SK-N-SH (cell line): ENCODE results near the gene VAMP2. TPM values are rescaled to one million over a fixed set of nuclear protein-coding genes. Genes with fewer than 3 reads are reported as not detected.

Source experiments
- CTCF ChIA-PET: fragments of 300-600, 350-600 bp; formaldehyde crosslinking; extraction: SDS; loops from one replicate; lab custom pipeline; 2021; lab: Yijun Ruan, JAX
- POLR2A ChIA-PET: fragments of 350-600 bp; sonication (Branson Sonifier 250); formaldehyde crosslinking; extraction: SDS; loops from one replicate; lab custom pipeline; 2020; ENCODE audit warnings: antibody characterized with exemption, inconsistent platforms; lab: Yijun Ruan, JAX
- DNase-seq: peaks from one replicate; pipeline ENCODE4 v3.0.0; 2012
- H2AFZ ChIP-seq: fragments of 200-600 bp; sonication (generic); 2 replicates; pipeline ENCODE4 v1.8.1; 2016; ENCODE audit warnings: antibody characterized with exemption, mild to moderate bottlenecking, low read depth
- H3F3A ChIP-seq: fragments of 200-600 bp; sonication (generic); replicated peaks from 2 replicates; pipeline ENCODE3; 2016; ENCODE audit warnings: antibody characterized with exemption, mild to moderate bottlenecking; ENCODE audit not compliant: insufficient read depth
- H3K27ac ChIP-seq, 2 experiments: fragments of 200-500 bp in 1 of 2; fragments of 200-600 bp in 1 of 2; sonication (Bioruptor generic) in 1 of 2; sonication (generic), shearing (Covaris generic) in 1 of 2; 2 replicates each; pipeline versions ENCODE4 v1.5.1 to v1.6.1; 2014 to 2016; ENCODE audit warnings: low read depth in 2 of 2, inconsistent platforms in 1 of 2, low read length in 1 of 2, mild to moderate bottlenecking in 1 of 2, mixed read lengths in 1 of 2
- H3K27me3 ChIP-seq: fragments of 200-600 bp; sonication (generic), shearing (Covaris generic); 2 replicates; pipeline ENCODE4 v1.6.1; 2016; ENCODE audit warnings: mixed run types; ENCODE audit not compliant: insufficient read depth
- H3K36me3 ChIP-seq, 2 experiments: fragments of 200-500 bp in 1 of 2; fragments of 200-600 bp in 1 of 2; sonication (Bioruptor generic) in 1 of 2; sonication (generic) in 1 of 2; replicated peaks in 1 of 2; 2 replicates each; pipeline versions ENCODE3 to v1.5.1; 2014 to 2016; ENCODE audit warnings: low read length in 1 of 2, mild to moderate bottlenecking in 1 of 2; ENCODE audit not compliant: insufficient read depth in 2 of 2, control insufficient read depth in 1 of 2
- H3K4me1 ChIP-seq, 2 experiments: fragments of 200-500 bp in 1 of 2; fragments of 200-600 bp in 1 of 2; sonication (Bioruptor generic) in 1 of 2; sonication (generic), shearing (Covaris generic) in 1 of 2; 2 replicates each; pipeline versions ENCODE4 v1.5.1 to v1.6.1; 2014 to 2016; ENCODE audit warnings: low read depth in 1 of 2, low read length in 1 of 2, mixed run types in 1 of 2; ENCODE audit not compliant: insufficient read depth in 2 of 2, control insufficient read depth in 1 of 2
- H3K4me2 ChIP-seq: fragments of 200-600 bp; sonication (generic), shearing (Covaris generic); 2 replicates; pipeline ENCODE4 v1.6.1; 2017; ENCODE audit warnings: mixed run types
- H3K4me3 ChIP-seq, 2 experiments: fragments of 200-500 bp in 1 of 2; fragments of 200-600 bp in 1 of 2; sonication (Bioruptor generic) in 1 of 2; sonication (generic), shearing (Covaris generic) in 1 of 2; 2 replicates each; pipeline versions ENCODE4 v1.5.1 to v1.8.1; 2014 to 2016; ENCODE audit warnings: low read depth in 2 of 2, inconsistent platforms in 1 of 2, low read length in 1 of 2, mild to moderate bottlenecking in 1 of 2, mixed read lengths in 1 of 2, moderate library complexity in 1 of 2
- H3K79me2 ChIP-seq: fragments of 200-600 bp; sonication (generic); 2 replicates; pipeline ENCODE4 v1.8.1; 2017; ENCODE audit warnings: mild to moderate bottlenecking; ENCODE audit not compliant: insufficient read depth
- H3K9ac ChIP-seq: fragments of 200-600 bp; sonication (generic); 2 replicates; pipeline ENCODE4 v1.6.1; 2017; ENCODE audit warnings: mixed run types
- H3K9me2 ChIP-seq: fragments of 200-600 bp; sonication (generic); 2 replicates; pipeline ENCODE4 v1.6.1; 2017; ENCODE audit warnings: mixed run types
- H3K9me3 ChIP-seq: fragments of 200-600 bp; sonication (generic); 2 replicates; pipeline ENCODE4 v1.6.1; 2017; ENCODE audit warnings: mixed run types, mild to moderate bottlenecking, moderate library complexity
- H4K20me1 ChIP-seq: fragments of 200-600 bp; sonication (generic); 2 replicates; pipeline ENCODE4 v1.6.1; 2017; ENCODE audit warnings: mild to moderate bottlenecking, mixed run types; ENCODE audit not compliant: insufficient read depth
- CTCF ChIP-seq: fragments of 200-600 bp; sonication (generic); IDR thresholded peaks from 2 replicates; pipeline ENCODE4 v1.6.1; 2017; ENCODE audit warnings: antibody characterized with exemption, mild to moderate bottlenecking, moderate library complexity
- ELF1 ChIP-seq: IDR thresholded peaks from 2 replicates; pipeline ENCODE4 v1.4.0; 2012
- EZH2phosphoT487 ChIP-seq: fragments of 200-600 bp; sonication (generic); IDR thresholded peaks from 2 replicates; pipeline ENCODE4 v1.6.1; 2017; ENCODE audit warnings: low read depth, mixed run types, mild to moderate bottlenecking, antibody characterized with exemption, moderate library complexity, borderline replicate concordance
- FOSL2 ChIP-seq: IDR thresholded peaks from 2 replicates; pipeline ENCODE4 v1.4.0; 2012; ENCODE audit warnings: low read depth, mild to moderate bottlenecking, moderate library complexity, borderline replicate concordance
- FOXM1 ChIP-seq: IDR thresholded peaks from 2 replicates; pipeline ENCODE4 v1.4.0; 2012; ENCODE audit warnings: low read depth, mild to moderate bottlenecking
- GABPA ChIP-seq: IDR thresholded peaks from 2 replicates; pipeline ENCODE4 v1.4.0; 2012; ENCODE audit warnings: low read depth, mild to moderate bottlenecking
- GATA2 ChIP-seq: sonication (generic); formaldehyde crosslinking; IDR thresholded peaks from 2 replicates; pipeline ENCODE4 v1.5.0; 2020; ENCODE audit warnings: mild to moderate bottlenecking, missing genetic modification reagents
- MEF2A ChIP-seq: IDR thresholded peaks from 2 replicates; pipeline ENCODE4 v1.4.0; 2012; ENCODE audit warnings: low read depth, borderline replicate concordance
- MXI1 ChIP-seq: IDR thresholded peaks from 2 replicates; pipeline ENCODE4 v1.6.1; 2012; ENCODE audit warnings: mild to moderate bottlenecking, low read depth, low read length, improper control_type of control experiment
- NFIC ChIP-seq: IDR thresholded peaks from 2 replicates; pipeline ENCODE4 v1.4.0; 2012; ENCODE audit warnings: borderline replicate concordance
- NRF1 ChIP-seq: IDR thresholded peaks from 2 replicates; pipeline ENCODE4 v1.6.1; 2012; ENCODE audit warnings: low read depth, mild to moderate bottlenecking, low read length
- PBX3 ChIP-seq: IDR thresholded peaks from 2 replicates; pipeline ENCODE4; 2012
- POLR2AphosphoS5 ChIP-seq: IDR thresholded peaks from 2 replicates; pipeline ENCODE4 v1.6.1; 2012; ENCODE audit warnings: low read depth, low read length
- RAD21 ChIP-seq: IDR thresholded peaks from 2 replicates; pipeline ENCODE4 v1.6.1; 2012; ENCODE audit warnings: mild to moderate bottlenecking, low read length
- RFX5 ChIP-seq: IDR thresholded peaks from 2 replicates; pipeline ENCODE4 v1.6.1; 2012; ENCODE audit warnings: mild to moderate bottlenecking, improper control_type of control experiment, low read length
- RXRA ChIP-seq: IDR thresholded peaks from 2 replicates; pipeline ENCODE4 v1.4.0; 2012; ENCODE audit warnings: low read depth, mild to moderate bottlenecking, borderline replicate concordance
- SIN3A ChIP-seq: IDR thresholded peaks from 2 replicates; pipeline ENCODE4 v1.6.1; 2012; ENCODE audit warnings: low read depth, mild to moderate bottlenecking, low read length, moderate library complexity, borderline replicate concordance
- SMC3 ChIP-seq: IDR thresholded peaks from 2 replicates; pipeline ENCODE4 v1.6.1; 2012; ENCODE audit warnings: low read depth, low read length, improper control_type of control experiment
- TAF1 ChIP-seq: IDR thresholded peaks from 2 replicates; pipeline ENCODE4 v1.6.1; 2012; ENCODE audit warnings: low read depth, mild to moderate bottlenecking, low read length, moderate library complexity, borderline replicate concordance
- TCF12 ChIP-seq: IDR thresholded peaks from 2 replicates; pipeline ENCODE4 v1.4.0; 2012
- TEAD4 ChIP-seq: IDR thresholded peaks from 2 replicates; pipeline ENCODE4 v1.4.0; 2012; ENCODE audit warnings: mild to moderate bottlenecking, borderline replicate concordance; ENCODE audit not compliant: insufficient read depth
- ZBTB33 ChIP-seq: IDR thresholded peaks from 2 replicates; pipeline ENCODE4 v1.4.0; 2012; ENCODE audit warnings: low read depth, borderline replicate concordance
- WGBS: methylation state at CpG from one replicate; pipeline ENCODE4 v1.1.6; 2017; ENCODE audit warnings: low lambda C conversion rate; 5-methylcytosine and 5-hydroxymethylcytosine counted together
- polyA plus RNA-seq, 3 experiments: library from polyadenylated mRNA; depleted of rRNA; stranded (reverse); fragments of >200 nt; gene quantifications; 2 replicates each; pipeline ENCODE4 v1.2.3, GENCODE V29; 2012
- TF ChIP-seq, protein P1 (sequence below): IDR thresholded peaks from 2 replicates; pipeline ENCODE4 v1.4.0; 2012; ENCODE audit warnings: low read depth
- TF ChIP-seq, protein P2 (sequence below): IDR thresholded peaks from 2 replicates; pipeline ENCODE4 v1.6.1; 2012; ENCODE audit warnings: mild to moderate bottlenecking, low read depth, low read length, moderate library complexity

VAMP2 gene
- polyA plus RNA-seq, 1 of the 3 experiments (the other 2 are of a cell fraction) = 42.0 TPM

GRCh38 chr17:8125154-8125946 lies 37.4 kb downstream of the VAMP2 start:
- H3F3A ChIP-seq = peaks cover 29% of the 10 kb centered on the region
- ChIA-PET CTCF (interaction anchor here (1.1 to 4.9 kb wide), 9 partner anchors 13 to 98 kb away, joined by 3 to 50 read pairs (median 6); no protein-coding TSS in a partner anchor), POLR2A (interaction anchor here (1.3 to 1.4 kb wide), 2 partner anchors 31 to 48 kb away, joined by 5 to 9 read pairs; no protein-coding TSS in a partner anchor)
- WGBS = 6% methylated on average over 30 of the region's 40 CpGs
- H3K27me3 ChIP-seq = no peaks in the 10 kb centered on the region; the same call in 1 of the 2 replicates
- DNase-seq = peak; percentile 88
- peak overlapping the region; percentile 17 to 54; a peak in 2 of 4 replicates for H3K27ac ChIP-seq
- H3K9me2 ChIP-seq = no peaks in the 10 kb centered on the region
- peak overlapping the region; percentile 97 for H3K4me2 ChIP-seq
- peak overlapping the region; percentile 97; the same call in 1 of the 2 replicates for H2AFZ ChIP-seq
- no peaks in the 10 kb centered on the region for H3K9me3 ChIP-seq
- no peaks in the 10 kb centered on the region for H3K79me2 ChIP-seq
- peak overlapping the region; percentile 53 to 81 for H3K4me3 ChIP-seq
- H3K36me3 ChIP-seq = no peaks in the 10 kb centered on the region
- peaks cover 0 to 32% of the 10 kb centered on the region in 2 experiments; a peak in 1 of 4 replicates for H3K4me1 ChIP-seq
- H4K20me1 ChIP-seq = peaks cover 5% of the 10 kb centered on the region; the same call in 1 of the 2 replicates
- H3K9ac ChIP-seq = peak overlapping the region; percentile 62
- no peak for TF ChIP-seq NFIC
- no peak for TF ChIP-seq RFX5
- TF ChIP-seq, protein P1, sequence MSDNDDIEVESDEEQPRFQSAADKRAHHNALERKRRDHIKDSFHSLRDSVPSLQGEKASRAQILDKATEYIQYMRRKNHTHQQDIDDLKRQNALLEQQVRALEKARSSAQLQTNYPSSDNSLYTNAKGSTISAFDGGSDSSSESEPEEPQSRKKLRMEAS = peak; percentile 52
- TF ChIP-seq PBX3 = no peak
- no peak for TF ChIP-seq RAD21
- no peak for TF ChIP-seq MEF2A
- no peak for TF ChIP-seq EZH2phosphoT487
- no peak for TF ChIP-seq NRF1
- 0 out of 2 replicates have a peak, but pooled peaks have one; percentile 31 for TF ChIP-seq SIN3A
- TF ChIP-seq, protein P2, sequence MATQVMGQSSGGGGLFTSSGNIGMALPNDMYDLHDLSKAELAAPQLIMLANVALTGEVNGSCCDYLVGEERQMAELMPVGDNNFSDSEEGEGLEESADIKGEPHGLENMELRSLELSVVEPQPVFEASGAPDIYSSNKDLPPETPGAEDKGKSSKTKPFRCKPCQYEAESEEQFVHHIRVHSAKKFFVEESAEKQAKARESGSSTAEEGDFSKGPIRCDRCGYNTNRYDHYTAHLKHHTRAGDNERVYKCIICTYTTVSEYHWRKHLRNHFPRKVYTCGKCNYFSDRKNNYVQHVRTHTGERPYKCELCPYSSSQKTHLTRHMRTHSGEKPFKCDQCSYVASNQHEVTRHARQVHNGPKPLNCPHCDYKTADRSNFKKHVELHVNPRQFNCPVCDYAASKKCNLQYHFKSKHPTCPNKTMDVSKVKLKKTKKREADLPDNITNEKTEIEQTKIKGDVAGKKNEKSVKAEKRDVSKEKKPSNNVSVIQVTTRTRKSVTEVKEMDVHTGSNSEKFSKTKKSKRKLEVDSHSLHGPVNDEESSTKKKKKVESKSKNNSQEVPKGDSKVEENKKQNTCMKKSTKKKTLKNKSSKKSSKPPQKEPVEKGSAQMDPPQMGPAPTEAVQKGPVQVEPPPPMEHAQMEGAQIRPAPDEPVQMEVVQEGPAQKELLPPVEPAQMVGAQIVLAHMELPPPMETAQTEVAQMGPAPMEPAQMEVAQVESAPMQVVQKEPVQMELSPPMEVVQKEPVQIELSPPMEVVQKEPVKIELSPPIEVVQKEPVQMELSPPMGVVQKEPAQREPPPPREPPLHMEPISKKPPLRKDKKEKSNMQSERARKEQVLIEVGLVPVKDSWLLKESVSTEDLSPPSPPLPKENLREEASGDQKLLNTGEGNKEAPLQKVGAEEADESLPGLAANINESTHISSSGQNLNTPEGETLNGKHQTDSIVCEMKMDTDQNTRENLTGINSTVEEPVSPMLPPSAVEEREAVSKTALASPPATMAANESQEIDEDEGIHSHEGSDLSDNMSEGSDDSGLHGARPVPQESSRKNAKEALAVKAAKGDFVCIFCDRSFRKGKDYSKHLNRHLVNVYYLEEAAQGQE = peak; percentile 56; the same call in 1 of the 2 replicates
- no peak for TF ChIP-seq GATA2
- 0 out of 2 replicates have a peak, but pooled peaks have one; percentile 39 for TF ChIP-seq MXI1
- no peak for TF ChIP-seq ELF1
- no peak for TF ChIP-seq GABPA
- TF ChIP-seq TCF12 = 0 out of 2 replicates have a peak, but pooled peaks have one; percentile 13
- TF ChIP-seq TAF1 = no peak
- peak; percentile 96 for TF ChIP-seq TEAD4
- TF ChIP-seq FOXM1 = no peak
- peak; percentile 77 for TF ChIP-seq POLR2AphosphoS5
- TF ChIP-seq RXRA = no peak
- TF ChIP-seq ZBTB33 = no peak
- TF ChIP-seq FOSL2 = peak; percentile 69
- TF ChIP-seq SMC3 = no peak
- no peak for TF ChIP-seq CTCF
